ENCODE data around the gene RS1. TPM values are rescaled to one million over a fixed set of nuclear protein-coding genes. Genes with fewer than 3 reads are reported as not detected.

RS1 gene
- total RNA-seq, 4 donors from 2014 or later = not detected

- Histone ChIP-seq H3K9me3 (no peaks in the 10 kb centered on the region), H3K4me1 (no peaks in the 10 kb centered on the region), H3K27me3 (no peaks in the 10 kb centered on the region), H3K4me3 (no peak overlapping the region), H3K27ac (replicated peaks in 1 of 4) (no peak overlapping the region), H3K36me3 (no peaks in the 10 kb centered on the region)
- WGBS = 81% methylated on average over 12 of the region's 12 CpGs
- TF ChIP-seq POLR2A (IDR thresholded peaks at IDR 0.05; ENCODE audit: low read depth) (no peak), POLR2AphosphoS5 (IDR thresholded peaks at IDR 0.05) (no peak), CTCF (IDR thresholded peaks at IDR 0.05) (no peak), EP300 (IDR thresholded peaks at IDR 0.05) (no peak)
- no peak for DNase-seq (ENCODE audit: extremely low spot score)
- intact Hi-C loops (cut with DNase I) = no loop called here
These were observed 10.6 kb downstream of the RS1 start for GRCh38 chrX:18661273-18661672.

GRCh38 chrX:18654875-18655836 is 16.8 kb downstream of the RS1 start:
- intact Hi-C loops (cut with DNase I) = no loop called here
- 36% methylated on average over 5 of the region's 5 CpGs for WGBS

GRCh38 chrX:18652636-18653035 is 19.3 kb downstream of the RS1 start:
- Histone ChIP-seq H3K27me3 (no peaks in the 10 kb centered on the region), H3K9me3 (no peaks in the 10 kb centered on the region), H3K36me3 (no peaks in the 10 kb centered on the region), H3K4me3 (no peak overlapping the region), H3K4me1 (no peaks in the 10 kb centered on the region), H3K27ac (replicated peaks in 1 of 4) (no peak overlapping the region)
- intact Hi-C loops (cut with DNase I) = no loop called here
- TF ChIP-seq CTCF (IDR thresholded peaks at IDR 0.05) (no peak), POLR2A (IDR thresholded peaks at IDR 0.05; ENCODE audit: low read depth) (no peak)
- no peak for DNase-seq (ENCODE audit: extremely low spot score)

More at GRCh38 chrX:18654875-18655836, 16.8 kb downstream of the RS1 start:
- TF ChIP-seq POLR2A (IDR thresholded peaks at IDR 0.05; ENCODE audit: low read depth) (no peak), POLR2AphosphoS5 (IDR thresholded peaks at IDR 0.05) (no peak), CTCF (IDR thresholded peaks at IDR 0.05) (no peak), EP300 (IDR thresholded peaks at IDR 0.05) (no peak)
- no peak for DNase-seq (ENCODE audit: extremely low spot score)
- H3K9me3 ChIP-seq = no peaks in the 10 kb centered on the region
- no peak overlapping the region for H3K27ac ChIP-seq (replicated peaks in 1 of 4)
- no peak overlapping the region for H3K4me3 ChIP-seq
- no peaks in the 10 kb centered on the region for H3K27me3 ChIP-seq
- no peaks in the 10 kb centered on the region for H3K4me1 ChIP-seq
- no peaks in the 10 kb centered on the region for H3K36me3 ChIP-seq

GRCh38 chrX:18650662-18651061 is 21.2 kb downstream of the RS1 start:
- Histone ChIP-seq H3K27me3 (no peaks in the 10 kb centered on the region), H3K9me3 (no peaks in the 10 kb centered on the region), H3K4me3 (no peak overlapping the region), H3K36me3 (no peaks in the 10 kb centered on the region), H3K4me1 (no peaks in the 10 kb centered on the region), H3K27ac (replicated peaks in 1 of 4) (no peak overlapping the region)
- TF ChIP-seq EP300 (IDR thresholded peaks at IDR 0.05) (no peak), POLR2AphosphoS5 (IDR thresholded peaks at IDR 0.05) (no peak), POLR2A (IDR thresholded peaks at IDR 0.05; ENCODE audit: low read depth) (no peak), CTCF (IDR thresholded peaks at IDR 0.05) (no peak)
- 99% methylated on average over 5 of the region's 6 CpGs for WGBS
- DNase-seq (ENCODE audit: extremely low spot score) = no peak
- intact Hi-C loops (cut with DNase I) = no loop called here
